Hepatic stellate cell (primary cell): ENCODE measurements around the gene PIK3CB.
"Not testable (repeated sequence)": the region's sequence is repeated elsewhere in the genome, so short reads cannot be mapped to it uniquely, and the experiment has no call there.

Experiments used
- DNase-seq: peaks from one replicate; pipeline ENCODE4 v3.0.0; 2011; ENCODE audit warnings: low spot score

PIK3CB gene

DNA sequence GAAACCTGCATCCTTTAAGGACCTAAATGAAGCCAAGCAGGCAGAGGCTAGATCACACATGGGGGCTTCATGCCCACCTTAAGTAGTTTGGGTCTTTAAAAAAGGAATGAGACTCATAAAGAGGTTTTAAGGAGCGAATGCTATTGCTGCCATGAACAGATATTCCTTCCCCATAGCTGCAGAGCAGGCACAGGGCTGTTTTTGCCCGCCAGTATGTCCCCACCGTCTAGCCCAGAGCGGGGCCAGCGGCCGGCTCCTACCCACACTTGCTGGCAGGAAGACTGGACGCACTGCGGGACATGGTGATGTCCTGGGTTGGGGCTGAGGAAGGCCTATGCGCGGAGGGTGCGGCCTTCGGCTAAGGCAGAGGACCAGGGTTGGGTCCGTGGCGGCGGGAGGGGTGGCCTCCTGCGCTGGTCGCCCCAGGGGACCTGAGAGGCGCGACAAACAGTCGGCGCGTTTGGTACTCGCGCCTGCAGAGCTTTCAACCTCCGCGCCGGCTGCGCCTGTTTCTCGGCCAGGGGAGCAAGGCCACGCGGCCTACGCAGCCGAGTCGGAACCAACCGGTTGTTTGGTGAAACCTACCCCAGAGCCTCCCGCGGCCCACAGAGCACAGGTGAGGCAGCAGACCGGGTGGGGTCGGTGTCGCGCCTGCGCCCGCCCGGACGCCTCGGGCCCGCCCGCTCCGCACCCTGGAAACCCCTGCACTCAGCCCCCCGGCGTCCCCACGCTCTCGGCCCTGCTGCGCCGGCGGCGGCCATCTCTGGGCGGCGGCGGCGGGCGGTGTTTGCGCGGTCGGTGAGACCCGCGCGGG, 226.2 kb downstream of the PIK3CB start, which contains the start of gene FAIM:
Gene FAIM, plus strand, starts transcription at position 450 of the 814 bp plus-strand sequence. CDS start 10,956 bp downstream, outside the sequence.
- peak; percentile 60 for DNase-seq

DNA sequence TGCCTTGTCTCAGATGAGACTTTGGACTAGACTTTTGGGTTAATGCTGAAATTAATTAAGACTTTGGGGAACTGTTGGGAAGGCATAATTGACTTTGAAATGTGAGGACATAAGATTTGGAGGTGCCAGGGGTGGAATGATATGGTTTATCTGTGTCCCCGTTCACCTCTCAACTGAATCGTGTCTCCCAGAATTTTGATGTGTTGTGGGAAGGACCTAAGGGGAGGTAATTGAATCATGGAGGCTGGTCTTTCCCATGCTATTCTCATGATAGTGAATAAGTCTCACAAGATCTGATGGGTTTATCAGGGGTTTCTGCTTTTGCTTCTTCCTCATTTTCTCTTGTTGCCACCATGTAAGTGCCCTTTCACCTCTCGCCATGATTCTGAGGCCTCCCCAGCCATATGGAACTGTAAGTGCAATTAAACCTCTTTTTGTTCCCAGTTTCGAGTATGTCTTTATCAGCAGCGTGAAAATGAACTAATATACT, 230.6 kb downstream of the PIK3CB start:
- not testable (repeated sequence) for DNase-seq
